ENCODE data around the gene SETDB1. TPM values are rescaled to one million over a fixed set of nuclear protein-coding genes. Genes with fewer than 3 reads are reported as not detected.

Gene SETDB1
- total and polyA plus RNA-seq, 2 of the 13 experiments (the other 11 are each of a cell fraction or from before 2014, with no cell fraction given) = 33.1 to 34.6 TPM

DNA sequence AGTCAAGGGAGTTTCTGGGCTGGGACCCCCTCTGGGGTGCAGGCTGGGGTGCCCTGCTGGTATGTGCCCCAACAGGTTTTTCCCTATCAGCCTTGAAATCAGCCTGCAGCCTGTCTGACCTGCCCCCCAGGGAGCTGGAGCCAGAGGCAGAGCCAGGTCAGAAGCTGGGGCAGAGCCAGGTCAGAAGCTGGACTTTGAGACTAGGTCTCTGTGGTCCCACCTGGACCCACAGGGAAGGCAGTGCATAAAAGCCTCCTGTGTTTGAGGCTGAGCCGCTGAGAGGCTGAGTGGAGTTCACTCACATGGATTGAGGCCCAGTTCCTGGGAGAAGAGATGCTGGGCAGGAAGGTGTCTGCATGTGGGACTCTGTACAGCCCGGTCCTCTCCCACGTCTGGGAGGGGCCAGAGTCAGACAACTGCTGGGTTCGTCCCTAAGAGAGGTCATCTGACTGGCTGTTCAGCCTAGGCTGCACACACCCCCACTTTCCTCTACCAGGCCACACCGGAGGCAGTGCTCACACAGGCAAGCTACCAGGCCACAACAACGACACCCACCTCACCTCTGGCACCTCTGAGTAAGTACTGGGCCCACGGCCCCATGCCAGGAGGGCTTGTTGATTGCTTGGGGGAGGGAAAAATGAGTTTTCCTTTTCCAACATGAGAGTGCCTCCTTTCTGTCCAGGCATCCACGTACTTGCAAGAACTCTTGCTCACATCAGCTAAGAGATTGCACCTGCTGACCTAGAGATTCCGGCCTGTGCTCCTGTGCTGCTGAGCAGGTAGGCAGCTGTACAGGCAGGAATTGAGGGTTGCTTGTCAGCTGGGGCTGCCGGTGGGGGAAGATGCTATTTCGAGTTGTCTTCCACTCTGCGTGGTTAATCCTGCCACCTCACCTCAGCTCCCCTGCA, 55.9 kb downstream of the SETDB1 start, which contains the start of gene ANXA9 (continued):
- TF ChIP-seq, protein P1, sequence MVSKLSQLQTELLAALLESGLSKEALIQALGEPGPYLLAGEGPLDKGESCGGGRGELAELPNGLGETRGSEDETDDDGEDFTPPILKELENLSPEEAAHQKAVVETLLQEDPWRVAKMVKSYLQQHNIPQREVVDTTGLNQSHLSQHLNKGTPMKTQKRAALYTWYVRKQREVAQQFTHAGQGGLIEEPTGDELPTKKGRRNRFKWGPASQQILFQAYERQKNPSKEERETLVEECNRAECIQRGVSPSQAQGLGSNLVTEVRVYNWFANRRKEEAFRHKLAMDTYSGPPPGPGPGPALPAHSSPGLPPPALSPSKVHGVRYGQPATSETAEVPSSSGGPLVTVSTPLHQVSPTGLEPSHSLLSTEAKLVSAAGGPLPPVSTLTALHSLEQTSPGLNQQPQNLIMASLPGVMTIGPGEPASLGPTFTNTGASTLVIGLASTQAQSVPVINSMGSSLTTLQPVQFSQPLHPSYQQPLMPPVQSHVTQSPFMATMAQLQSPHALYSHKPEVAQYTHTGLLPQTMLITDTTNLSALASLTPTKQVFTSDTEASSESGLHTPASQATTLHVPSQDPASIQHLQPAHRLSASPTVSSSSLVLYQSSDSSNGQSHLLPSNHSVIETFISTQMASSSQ (IDR thresholded peaks at IDR 0.05; ENCODE audit: low read depth) = 0 out of 2 replicates have a peak, but pooled peaks have one; percentile 24
- TF ChIP-seq, protein P1 (CRISPR knock-in tag; IDR thresholded peaks at IDR 0.05; ENCODE audit: borderline replicate concordance) = peak; percentile 76
- no peak for TF ChIP-seq PAWR (CRISPR knock-in tag; IDR thresholded peaks at IDR 0.05; ENCODE audit: borderline replicate concordance)
- TF ChIP-seq RFXANK (CRISPR knock-in tag; IDR thresholded peaks at IDR 0.05) = no peak
- peak; percentile 43; the same call in 1 of the 2 replicates for TF ChIP-seq KDM6A (CRISPR knock-in tag; IDR thresholded peaks at IDR 0.05; ENCODE audit: low read depth)
- TF ChIP-seq YEATS4 (CRISPR knock-in tag; IDR thresholded peaks at IDR 0.05; ENCODE audit: borderline replicate concordance) = 0 out of 2 replicates have a peak, but pooled peaks have one; percentile 17
- TF ChIP-seq, protein P2, sequence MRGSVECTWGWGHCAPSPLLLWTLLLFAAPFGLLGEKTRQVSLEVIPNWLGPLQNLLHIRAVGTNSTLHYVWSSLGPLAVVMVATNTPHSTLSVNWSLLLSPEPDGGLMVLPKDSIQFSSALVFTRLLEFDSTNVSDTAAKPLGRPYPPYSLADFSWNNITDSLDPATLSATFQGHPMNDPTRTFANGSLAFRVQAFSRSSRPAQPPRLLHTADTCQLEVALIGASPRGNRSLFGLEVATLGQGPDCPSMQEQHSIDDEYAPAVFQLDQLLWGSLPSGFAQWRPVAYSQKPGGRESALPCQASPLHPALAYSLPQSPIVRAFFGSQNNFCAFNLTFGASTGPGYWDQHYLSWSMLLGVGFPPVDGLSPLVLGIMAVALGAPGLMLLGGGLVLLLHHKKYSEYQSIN (CRISPR knock-in tag; IDR thresholded peaks at IDR 0.05; ENCODE audit: borderline replicate concordance) = no peak
- no peak for TF ChIP-seq ZNF446 (CRISPR knock-in tag; IDR thresholded peaks at IDR 0.05)
- TF ChIP-seq, protein P3, sequence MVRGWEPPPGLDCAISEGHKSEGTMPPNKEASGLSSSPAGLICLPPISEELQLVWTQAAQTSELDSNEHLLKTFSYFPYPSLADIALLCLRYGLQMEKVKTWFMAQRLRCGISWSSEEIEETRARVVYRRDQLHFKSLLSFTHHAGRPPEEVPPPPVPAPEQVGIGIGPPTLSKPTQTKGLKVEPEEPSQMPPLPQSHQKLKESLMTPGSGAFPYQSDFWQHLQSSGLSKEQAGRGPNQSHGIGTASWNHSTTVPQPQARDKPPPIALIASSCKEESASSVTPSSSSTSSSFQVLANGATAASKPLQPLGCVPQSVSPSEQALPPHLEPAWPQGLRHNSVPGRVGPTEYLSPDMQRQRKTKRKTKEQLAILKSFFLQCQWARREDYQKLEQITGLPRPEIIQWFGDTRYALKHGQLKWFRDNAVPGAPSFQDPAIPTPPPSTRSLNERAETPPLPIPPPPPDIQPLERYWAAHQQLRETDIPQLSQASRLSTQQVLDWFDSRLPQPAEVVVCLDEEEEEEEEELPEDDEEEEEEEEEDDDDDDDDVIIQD (CRISPR knock-in tag; IDR thresholded peaks at IDR 0.05; ENCODE audit: low read depth) = peak; percentile 35; the same call in 1 of the 2 replicates
- no peak for TF ChIP-seq ZNF180 (CRISPR knock-in tag; IDR thresholded peaks at IDR 0.05; ENCODE audit: borderline replicate concordance, low read depth)
- TF ChIP-seq ZNF124 (CRISPR knock-in tag; IDR thresholded peaks at IDR 0.05) = no peak
- TF ChIP-seq, protein P4, sequence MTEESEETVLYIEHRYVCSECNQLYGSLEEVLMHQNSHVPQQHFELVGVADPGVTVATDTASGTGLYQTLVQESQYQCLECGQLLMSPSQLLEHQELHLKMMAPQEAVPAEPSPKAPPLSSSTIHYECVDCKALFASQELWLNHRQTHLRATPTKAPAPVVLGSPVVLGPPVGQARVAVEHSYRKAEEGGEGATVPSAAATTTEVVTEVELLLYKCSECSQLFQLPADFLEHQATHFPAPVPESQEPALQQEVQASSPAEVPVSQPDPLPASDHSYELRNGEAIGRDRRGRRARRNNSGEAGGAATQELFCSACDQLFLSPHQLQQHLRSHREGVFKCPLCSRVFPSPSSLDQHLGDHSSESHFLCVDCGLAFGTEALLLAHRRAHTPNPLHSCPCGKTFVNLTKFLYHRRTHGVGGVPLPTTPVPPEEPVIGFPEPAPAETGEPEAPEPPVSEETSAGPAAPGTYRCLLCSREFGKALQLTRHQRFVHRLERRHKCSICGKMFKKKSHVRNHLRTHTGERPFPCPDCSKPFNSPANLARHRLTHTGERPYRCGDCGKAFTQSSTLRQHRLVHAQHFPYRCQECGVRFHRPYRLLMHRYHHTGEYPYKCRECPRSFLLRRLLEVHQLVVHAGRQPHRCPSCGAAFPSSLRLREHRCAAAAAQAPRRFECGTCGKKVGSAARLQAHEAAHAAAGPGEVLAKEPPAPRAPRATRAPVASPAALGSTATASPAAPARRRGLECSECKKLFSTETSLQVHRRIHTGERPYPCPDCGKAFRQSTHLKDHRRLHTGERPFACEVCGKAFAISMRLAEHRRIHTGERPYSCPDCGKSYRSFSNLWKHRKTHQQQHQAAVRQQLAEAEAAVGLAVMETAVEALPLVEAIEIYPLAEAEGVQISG (CRISPR knock-in tag; IDR thresholded peaks at IDR 0.05) = peak; percentile 63
- peak; percentile 78; the same call in 1 of the 2 replicates for TF ChIP-seq ZNF34 (CRISPR knock-in tag; IDR thresholded peaks at IDR 0.05; ENCODE audit: borderline replicate concordance)
- no peak for TF ChIP-seq GTF2F1 (IDR thresholded peaks at IDR 0.05; ENCODE audit: low read length)
- TF ChIP-seq TGIF2 (CRISPR knock-in tag; IDR thresholded peaks at IDR 0.05) = peak; percentile 60
